Stimulated activated CD8-positive, alpha-beta memory T cell treated with anti-CD3 and anti-CD28 coated beads, Interleukin-7, amount 100 ng/mL, for 48 hours (primary cell): Measurements from ENCODE around the gene SKIDA1.

Experiments used
- DNase-seq, 2 donors: peaks; one replicate each; pipeline ENCODE4 v3.0.0-alpha.2; 2020; ENCODE audit warnings: low read depth in 1 of 2; ENCODE audit errors: extremely low read depth in 1 of 2

Gene SKIDA1

DNA sequence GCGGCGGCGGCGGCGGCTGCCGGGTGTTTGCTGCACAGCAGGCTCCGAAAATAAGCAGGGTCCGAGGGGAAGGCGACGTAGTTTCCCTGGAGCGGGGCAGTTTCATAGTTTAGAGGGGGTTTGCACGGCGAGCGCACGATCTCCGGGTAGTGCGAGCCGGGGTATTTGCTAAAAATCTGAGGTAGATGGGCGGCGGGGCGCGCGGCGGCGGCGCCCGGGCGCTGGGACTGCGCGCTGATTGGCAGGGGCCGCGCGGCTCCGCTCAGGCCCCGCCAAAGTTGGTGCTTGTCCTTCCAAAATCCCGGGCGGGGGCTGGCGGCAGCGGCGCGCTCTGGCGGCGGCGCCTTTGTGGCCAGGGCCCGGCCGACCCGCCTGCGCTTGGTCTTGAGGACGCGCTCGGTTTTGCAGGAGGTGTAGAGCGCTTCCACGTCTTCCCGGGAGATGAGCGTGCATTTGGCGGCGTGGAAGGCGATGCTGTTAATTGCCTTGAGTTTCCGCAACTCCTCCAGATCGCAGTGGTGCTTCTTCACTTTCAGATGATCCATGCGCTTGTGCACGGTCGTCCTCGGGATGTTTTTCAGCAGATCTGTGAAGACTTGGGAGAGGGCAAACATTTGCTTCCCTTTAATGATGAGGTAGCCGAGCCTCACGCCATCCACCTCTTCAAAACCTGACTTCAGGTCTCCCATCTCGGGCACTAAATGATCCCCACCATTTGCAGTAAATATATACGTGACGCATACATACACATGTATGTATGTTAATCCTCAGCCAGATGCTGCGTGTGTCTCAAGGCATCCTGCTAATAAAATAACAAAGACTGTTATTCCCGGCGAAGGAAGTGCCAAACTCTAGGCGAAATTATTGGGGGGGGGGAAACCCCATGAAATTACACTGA lies 8.1 kb downstream of the SKIDA1 start:
- DNase-seq: no peak

DNA sequence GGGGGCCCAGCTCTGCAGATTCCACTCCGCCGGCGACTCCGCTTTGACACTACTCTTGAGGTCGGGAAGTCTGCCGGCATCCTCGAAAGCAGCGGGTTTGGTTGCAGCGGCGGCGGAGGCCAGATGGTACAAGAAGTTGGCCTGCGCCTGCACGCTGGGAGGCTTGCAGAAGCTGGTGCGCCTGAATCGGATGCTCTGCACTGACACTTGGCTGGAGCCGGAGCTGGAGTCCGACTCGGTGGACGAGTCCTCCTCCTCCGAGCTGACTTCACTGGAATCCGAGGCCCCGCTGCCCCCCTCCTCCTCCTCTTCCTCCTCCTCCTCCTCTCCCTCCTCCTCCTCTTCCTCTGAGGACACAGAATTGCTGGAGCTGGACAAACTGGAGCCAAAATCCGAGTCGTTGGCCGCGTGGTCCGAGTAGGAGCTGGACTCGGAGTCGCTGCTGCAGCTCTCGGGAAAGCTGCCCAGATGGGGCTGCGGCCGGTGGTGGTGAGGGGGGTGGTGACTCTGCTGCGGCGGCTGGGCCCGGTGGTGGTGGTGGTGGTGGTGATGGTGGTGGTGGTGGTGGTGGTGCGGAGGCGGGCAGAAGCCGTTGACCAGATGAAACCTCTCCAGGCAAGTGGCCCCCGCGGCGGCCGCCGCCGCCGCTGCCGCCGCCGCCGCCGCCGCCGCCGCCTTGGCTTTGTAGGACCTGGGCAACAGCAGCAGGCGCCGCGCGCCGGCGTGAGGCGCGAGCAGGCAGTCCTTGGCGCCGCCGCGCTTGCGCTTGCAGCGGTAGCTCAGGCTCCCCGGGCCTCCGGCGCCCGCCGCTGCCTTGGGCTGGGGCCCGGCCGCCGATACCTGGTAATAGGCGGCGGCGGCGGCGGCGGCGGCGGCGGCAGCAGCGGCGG lies 9.0 kb downstream of the SKIDA1 start:
- no peak for DNase-seq

DNA sequence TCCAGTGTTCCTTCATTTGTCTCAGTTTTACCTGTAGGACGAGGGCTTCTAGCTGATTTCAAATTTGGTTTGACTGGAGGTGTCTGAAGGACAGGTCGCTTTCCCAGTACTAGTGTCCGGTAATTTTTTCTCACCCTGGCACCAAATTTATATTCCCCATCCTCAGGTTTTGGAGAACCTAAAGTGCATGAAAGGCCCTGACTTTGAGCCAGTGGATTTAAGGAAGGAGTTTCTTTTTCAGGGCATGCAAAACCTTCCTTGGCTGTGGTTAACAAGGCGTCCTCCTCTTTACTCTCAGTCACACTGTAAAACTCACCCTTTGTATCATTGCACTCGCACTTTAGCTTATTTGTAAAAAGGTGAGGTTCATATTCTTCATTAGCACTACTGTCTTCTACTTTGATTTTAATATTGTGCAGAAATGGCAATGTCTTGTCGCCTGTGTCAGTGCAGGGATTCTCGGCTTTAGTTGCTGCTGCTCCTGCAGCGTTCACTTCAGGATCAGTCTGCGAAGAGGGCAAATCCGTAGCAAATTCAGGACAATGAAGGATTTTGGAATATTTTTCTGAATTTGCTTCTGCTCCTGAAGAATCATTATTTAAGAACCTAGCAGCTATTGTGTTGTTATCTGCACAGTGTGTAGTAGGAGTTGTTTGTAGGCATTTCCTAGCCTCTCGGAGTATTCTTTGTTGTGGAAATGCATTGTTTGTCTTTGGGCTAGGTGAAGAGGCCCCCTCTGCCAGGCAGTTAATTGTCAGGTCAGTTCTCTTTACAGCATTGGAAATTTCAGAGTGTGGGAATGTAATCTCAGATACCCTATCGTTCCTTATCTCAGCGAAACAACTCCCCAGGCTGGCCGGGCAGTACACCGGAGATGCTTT lies 9.9 kb downstream of the SKIDA1 start:
- DNase-seq: no peak

DNA sequence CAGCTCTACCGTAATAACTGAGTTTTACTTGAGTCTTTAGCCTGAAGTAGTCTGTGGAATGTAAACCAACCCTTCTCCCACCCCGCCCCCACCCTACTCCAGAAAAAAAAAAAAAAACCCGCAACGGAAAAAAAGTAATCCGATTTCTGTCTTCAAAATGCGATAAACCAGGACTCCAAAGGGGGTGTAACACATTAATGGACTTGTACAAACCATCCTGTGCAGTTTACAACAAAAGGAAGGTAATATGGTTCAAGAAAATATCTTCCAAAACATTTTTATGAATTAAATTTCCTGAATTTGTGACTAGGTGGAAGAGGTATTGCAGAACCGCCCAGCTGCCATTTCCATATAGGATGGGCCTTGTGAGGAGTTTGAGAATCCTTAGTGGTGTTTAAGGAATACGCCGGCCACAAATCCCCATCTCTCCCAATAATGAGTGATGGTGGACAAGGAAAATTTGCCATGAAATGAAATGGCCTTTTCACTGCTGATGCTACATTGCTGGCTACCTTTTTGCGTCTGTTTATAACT lies 10.6 kb downstream of the SKIDA1 start:
- no peak for DNase-seq

DNA sequence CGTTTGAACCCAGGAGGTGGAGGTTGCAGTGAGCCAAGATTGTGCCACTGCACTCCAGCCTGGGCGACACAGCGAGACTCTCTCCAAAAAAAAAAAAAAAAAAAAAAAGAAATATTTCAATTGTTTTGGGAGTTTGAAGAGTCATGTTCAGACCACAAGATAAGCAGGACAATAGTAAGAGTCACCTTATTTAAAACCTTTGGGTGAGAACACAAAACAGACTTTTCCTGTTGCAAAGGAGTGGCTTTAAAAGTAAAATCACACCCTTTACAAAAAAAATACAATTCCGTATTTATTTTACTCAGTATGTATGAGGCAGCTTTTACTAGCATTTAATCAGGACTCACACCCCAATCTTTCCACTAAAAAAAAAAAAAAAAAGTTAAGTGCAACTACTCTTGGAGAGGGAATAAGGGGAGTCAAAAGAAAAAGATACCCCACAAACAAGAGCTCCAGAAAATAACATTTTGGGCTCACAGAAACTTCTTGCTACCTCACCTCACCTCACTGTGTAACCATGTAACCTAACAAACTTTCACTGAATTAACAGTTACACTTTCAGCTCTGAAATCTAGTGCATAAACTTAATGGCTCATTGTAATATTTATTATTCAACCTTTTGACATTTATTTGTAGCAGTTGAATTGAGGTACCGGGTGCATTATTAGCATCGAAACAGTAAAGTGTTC lies 11.2 kb downstream of the SKIDA1 start:
- DNase-seq: no peak

DNA sequence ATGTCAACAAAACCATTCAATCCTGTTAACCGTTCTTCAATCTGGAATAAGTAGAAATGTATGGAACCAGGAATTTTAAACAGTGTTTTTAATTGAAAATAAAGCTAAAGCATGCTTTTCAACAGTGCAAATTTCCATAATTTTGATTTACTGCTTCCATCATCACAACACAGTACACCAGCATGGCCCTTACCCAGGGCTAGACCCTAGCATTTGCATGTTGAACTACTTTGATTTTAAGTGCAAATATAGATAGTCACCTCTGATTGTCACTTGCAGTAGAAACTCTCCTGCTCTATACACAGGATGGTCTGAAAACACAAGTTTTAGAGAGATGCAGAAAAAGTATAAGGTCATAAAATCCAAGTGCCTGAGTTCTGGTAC lies 12.1 kb downstream of the SKIDA1 start:
- no peak for DNase-seq

DNA sequence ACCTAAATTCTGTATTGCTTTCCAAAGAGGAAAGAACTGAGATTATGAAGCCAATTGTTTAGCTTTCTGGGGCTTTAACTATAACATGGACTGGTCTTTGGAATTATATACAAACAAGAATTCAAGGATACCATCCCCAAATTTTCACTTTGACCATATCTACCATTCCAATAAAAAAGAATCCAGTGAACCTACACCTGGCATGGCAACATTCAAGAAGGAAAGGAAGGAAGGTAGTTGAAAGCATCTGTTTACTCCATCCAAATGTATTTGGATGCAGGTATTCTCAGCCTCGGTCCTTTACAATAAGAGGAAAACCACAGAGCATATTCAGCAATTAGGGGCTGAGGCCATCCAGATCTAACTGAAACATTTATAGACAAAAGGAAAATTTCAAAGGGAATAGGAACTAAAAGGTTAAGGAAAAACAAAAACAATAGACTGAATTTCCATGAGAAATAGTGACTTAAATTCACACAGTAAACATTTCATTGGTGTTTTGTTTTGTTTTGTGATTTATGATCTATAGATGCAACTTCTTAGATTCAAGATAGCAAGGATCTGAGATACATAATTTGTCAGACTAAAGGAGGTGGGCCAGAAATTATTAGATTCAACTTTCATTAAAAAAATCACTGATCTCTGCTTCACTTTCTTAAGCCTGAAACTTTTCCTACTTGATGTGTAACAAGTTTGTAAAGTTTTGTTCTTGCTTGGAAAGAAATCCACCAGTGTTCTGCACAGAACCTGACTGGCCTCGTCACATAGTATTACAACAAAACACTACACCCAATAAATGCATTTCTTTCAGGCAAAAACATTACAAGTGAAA lies 12.7 kb downstream of the SKIDA1 start:
- DNase-seq: no peak

DNA sequence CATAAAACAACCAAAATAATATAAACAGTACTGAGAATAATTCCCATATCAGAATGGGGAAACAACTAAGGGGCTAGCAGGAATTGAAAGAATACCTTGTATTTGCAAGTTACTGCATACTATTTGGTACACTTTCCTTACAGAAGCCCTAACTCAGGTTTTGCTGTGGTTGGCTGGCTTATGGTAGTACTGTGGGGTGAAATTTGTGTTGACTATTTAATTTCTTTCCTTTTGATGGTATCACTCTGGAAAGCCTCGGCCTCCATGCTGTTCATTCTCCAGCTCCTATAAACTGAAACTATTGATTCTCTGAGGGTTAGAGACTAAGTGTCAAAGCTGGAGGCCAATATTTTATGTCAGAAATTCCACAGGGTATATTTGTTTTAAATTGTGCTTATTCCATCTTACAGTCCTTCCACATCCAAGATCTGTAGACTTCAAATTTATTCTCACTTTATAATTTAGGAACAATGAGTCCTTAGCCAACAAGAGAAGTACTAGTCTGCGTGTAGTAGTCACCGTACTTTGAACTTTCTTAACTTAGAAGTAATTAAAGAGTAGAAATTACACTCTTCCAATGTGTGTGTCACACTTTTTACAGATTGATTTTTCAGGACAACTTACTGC lies 13.4 kb downstream of the SKIDA1 start:
- DNase-seq: no peak

DNA sequence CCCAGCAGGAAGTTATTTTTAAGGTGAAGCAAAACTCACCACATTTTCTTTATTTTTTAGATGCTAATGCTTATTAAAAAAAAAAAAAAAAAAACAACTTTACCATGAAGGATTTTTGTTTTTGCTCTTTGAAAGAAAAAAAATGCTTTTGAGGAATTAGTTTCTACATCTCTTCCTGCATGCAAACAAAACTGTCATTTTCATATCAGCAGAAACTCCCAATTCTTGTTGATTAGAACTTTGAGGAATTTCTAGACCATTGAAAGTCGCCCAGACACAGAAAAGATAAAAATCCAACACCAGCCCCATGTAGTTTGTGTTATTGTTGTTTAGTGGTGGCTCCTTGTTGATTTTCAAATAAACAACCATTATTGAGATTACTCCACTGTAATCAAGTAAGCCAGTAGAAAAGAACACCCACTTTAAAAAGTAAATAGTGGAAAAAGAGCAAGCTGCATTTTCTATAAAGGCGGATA lies 14.3 kb downstream of the SKIDA1 start:
- DNase-seq: no peak

DNA sequence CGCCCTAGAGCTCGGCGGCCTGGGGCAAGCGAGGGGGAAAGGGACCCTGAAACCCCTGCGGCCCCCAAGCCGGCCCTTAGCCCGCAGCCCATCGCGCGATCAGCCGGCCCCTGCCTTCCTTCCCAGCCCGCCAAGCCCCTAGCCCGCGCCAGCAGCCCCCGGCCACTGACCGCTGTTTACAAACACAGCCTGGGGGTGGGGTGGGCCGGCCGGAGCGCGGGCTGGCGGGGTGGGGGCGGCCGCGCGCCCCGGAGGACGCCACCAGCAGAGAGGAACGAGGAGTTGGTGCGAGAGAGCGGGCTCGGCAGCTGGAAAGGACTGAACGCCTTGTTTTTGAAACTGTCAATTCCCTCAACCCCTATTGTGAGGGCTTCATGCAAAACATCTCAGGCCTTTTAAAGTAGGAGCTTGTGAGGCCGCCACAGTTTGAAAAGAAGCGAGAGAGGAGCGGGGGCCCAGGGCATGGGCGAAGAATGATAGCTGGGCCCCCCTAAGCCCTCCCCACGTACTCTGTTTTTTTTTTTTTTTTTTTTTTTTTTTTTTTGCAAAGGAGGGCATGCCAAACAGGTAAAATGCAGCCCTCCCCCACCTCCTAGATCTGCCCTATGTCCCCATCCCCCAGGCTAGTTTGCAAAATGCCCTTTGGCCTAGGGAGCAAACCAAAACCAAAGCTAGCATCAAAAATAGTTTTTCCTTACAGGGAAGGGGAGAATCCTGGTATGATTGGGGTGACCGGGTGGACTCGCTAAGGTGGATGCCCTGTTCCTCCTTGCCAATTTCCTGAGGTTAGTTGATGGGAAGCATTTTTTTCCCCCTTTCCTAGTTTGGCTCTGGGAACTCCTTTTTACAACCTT lies 15.0 kb downstream of the SKIDA1 start:
- DNase-seq: no peak

DNA sequence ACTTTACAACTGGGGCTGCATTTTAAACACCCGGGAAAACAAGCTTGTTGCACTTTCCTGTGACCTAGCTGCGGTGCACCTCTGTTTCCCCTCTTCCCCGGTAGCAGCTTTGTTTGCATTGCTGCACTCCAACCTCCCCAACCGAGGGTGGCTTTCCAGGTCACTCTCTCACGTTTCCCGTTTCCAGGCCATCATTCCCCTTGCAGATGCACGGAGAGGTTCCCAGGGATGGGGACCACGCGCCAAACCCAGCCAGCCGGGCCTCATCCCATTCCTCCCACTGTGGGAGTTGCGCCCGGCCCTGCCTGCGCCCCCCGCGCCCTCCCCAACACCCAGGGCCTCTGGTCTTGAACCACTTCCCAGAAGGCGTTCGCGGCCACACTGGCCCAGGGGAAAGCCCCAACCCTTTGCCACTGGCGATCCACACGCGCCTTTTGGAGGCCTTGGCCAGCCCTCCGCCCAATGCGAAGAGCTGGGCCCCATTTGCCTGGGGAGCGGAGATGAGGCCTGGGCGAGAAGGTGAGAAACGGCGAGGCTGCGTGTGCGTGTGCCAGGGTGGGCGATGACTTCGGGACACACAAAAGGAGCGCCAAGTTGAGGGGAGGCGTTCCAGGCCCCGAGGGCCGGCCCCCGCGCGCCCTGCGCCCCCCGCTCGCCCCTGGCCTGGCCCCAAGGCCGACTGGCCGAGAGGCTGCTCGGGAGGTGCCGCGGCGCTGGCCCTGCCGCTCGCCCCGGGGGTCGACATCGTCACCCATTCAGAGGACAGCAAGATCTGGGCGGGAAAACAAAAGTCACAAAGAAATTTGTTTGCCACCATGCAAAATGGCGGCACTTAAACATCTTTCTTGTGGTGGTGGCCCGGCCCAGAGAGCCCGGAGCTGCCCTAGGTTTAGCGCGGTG lies 15.9 kb downstream of the SKIDA1 start:
- DNase-seq: no peak

DNA sequence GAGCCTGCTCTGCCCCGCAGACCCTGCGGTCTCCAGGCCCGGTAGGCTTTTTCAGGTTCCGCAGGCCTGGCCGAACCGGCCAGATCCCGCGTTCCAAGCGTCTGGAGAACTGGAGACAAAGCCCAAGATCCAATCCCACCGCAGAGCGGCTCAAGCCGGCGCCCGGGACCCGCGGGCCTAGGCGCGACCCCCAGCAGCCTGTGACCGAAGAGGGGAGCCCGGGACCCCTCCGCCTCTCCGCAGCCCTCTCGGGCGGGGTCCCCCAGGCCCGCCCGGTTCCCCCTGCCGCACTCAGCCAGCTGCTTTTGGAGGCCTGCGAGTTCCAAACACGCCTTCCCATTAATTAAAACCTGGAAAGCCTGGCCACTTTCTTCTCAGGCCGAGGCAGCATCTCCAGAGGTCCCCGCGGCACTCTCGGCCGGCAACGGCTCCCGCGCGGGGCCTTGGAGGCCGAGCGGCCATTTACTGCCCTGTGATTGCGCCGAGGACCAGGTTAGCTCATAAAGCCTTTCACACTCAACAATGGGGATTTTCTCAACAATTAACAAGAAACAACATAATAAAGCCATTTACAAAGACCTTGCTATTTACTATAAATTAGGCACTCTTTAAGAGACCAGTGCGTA lies 16.7 kb downstream of the SKIDA1 start:
- DNase-seq: no peak

DNA sequence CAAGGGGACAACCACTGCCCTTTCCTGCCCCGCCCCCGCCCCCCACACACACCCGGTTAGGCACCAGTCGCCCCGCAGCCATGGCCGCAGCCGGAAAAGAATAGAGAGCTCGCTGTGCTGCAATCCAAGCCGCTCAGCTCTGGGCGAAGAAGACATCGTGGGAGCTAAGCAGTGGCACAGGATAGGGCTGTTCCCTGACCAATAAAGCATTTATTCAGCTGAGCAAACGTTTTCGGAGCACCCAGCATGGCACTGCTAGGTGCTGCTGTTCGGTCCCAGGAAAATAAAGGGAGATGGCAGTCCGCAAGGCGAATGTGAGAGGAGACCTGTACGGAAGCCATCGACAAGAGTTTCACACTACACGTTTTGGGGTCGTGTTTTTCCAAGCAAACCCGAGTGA lies 18.3 kb downstream of the SKIDA1 start:
- DNase-seq: no peak

DNA sequence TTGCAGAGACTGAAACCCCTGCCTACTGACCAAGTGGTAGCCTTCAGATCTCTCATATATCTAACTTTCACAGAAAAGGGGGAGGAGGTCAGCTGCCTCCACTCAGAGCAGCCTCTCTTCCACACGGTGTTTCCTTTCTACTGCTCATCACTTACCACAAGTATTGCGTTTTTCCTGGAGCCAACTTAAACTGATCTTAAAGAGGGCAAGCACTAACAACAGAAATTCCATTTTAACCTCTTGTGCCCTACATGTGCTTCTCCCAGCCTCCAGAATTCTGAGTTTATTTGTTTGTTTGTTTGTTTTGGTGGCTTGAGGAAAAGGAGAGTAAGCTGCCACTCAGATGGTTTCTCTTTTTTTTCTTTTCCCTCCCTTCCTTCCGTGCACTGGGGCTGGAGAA lies 19.1 kb downstream of the SKIDA1 start:
- no peak for DNase-seq

DNA sequence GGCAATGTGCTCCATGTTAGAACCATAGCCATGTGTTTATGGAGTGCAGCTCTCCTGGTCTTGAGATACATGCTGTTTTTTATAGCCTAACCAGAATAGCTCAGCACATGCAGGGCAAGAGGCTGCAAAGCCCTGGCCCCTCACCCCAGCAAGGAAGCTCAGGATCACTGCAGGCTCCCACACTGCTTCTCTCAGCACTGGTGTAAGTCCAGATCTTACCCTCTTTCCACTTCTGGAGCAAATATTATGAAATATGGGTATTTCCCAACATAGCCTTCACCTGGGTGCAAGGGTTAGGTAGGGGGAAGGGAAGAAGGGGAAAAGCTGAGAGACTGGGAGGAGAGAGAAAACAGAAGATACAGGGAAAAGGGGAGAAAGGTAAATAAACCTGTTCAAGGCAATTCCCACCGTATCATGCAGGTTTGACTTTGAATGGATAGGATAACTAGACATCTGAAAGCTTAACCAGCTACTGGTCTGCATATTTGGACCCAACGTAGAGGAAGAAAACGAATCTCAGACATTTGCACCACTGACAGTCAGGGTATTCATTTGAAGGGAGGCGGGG lies 19.7 kb downstream of the SKIDA1 start:
- no peak for DNase-seq

DNA sequence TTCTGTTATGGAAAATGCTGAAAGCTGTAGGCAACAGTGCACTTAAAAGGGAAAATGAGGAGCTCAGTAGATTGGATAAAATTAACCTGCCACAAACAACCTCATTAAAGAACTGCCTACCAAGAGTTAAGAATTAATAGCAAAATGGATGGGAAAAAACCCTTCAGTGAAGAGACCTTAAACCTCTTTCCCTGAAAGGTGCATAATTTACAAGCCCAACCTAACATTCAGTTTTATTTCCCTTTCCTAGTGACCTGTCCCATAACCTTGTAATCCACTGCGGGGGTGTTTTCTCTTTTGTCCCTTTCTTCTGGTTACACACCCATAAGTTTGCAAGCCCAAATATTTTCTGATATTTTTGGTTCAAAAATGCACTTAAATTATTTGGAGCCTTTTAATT lies 21.9 kb downstream of the SKIDA1 start:
- DNase-seq: no peak
